ENCODE measurements around the gene CKLF. TPM values are rescaled to one million over a fixed set of nuclear protein-coding genes. Genes with fewer than 3 reads are reported as not detected.
A peak's percentile ranks its signal among the peaks of the same experiment; 100 is the strongest.

Gene CKLF
- total RNA-seq, 1 donor from 2014 or later = 17.9 TPM

DNA sequence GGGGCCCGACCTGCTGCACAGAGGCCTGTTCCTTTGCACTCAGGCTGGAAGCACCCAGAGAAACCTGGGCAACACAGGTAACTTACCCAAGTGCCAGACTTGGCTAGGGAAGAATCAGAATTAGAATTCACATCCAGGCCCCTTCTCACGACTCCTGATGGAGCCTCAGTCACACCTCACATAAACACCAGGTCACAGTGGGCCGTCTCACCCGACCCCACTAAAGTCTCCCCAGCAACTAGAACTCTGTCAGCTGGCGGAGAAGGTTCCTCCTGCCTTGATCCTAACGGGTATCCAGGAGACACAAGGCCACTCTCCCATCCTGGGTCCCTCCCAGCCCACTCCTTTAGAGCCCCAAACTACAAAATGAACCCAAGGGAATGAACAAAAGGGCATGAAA lies 8.8 kb upstream of the CKLF start:
- H3K9me3 Mint-ChIP-seq (ENCODE audit: unreplicated experiment) = peaks cover 2% of the 10 kb centered on the region
- H3K27ac Mint-ChIP-seq (ENCODE audit: unreplicated experiment) = no peak overlapping the region
- H3K4me3 Mint-ChIP-seq (ENCODE audit: unreplicated experiment) = peak overlapping the region; percentile 33
- peaks cover 17% of the 10 kb centered on the region for H3K4me1 Mint-ChIP-seq (ENCODE audit: low read depth, unreplicated experiment)
- no peak for DNase-seq
- no peaks in the 10 kb centered on the region for H3K27me3 Mint-ChIP-seq (ENCODE audit: unreplicated experiment)
- TF ChIP-seq, protein P1, sequence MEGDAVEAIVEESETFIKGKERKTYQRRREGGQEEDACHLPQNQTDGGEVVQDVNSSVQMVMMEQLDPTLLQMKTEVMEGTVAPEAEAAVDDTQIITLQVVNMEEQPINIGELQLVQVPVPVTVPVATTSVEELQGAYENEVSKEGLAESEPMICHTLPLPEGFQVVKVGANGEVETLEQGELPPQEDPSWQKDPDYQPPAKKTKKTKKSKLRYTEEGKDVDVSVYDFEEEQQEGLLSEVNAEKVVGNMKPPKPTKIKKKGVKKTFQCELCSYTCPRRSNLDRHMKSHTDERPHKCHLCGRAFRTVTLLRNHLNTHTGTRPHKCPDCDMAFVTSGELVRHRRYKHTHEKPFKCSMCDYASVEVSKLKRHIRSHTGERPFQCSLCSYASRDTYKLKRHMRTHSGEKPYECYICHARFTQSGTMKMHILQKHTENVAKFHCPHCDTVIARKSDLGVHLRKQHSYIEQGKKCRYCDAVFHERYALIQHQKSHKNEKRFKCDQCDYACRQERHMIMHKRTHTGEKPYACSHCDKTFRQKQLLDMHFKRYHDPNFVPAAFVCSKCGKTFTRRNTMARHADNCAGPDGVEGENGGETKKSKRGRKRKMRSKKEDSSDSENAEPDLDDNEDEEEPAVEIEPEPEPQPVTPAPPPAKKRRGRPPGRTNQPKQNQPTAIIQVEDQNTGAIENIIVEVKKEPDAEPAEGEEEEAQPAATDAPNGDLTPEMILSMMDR (IDR thresholded peaks at IDR 0.05; ENCODE audit: partially characterized antibody, unreplicated experiment) = no peak
- no peaks in the 10 kb centered on the region for H3K36me3 Mint-ChIP-seq (ENCODE audit: unreplicated experiment)

DNA sequence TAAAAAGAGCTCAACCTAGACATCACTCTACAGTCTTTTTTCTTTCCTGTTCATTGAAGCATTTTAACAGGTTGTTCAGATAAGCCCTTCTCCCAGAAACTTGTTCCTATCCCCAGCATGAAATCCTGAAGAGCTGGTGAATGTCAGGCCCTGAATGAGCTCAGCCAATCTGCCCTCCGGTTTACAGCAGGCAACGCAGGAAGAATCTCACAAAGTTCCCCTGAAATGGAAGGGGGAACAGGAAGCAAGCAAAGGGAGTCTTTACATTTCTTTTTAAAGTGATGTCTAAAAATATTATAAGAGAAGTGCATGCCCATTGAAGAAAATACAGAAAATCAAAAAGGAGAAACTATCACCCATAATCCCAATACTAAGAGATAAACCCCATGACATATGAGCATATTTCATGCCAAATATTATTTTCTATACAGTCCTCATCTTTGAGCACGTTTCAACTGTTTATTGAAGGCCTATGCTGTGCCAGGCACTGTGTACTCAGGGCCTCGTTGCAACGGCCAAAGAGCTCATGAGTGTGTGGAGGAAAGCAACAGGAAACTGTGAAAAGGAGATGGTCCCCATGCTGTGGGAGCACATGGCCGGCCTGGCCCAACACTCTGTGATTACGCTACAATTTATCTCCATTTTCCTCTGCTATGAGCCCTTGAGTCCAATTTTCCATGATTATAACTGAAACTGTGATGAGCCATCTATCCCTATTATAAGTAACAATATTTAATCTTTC lies 8.2 kb upstream of the CKLF start:
- H3K27me3 Mint-ChIP-seq (ENCODE audit: unreplicated experiment) = no peaks in the 10 kb centered on the region
- H3K4me1 Mint-ChIP-seq (ENCODE audit: low read depth, unreplicated experiment) = peaks cover 19% of the 10 kb centered on the region
- H3K4me3 Mint-ChIP-seq (ENCODE audit: unreplicated experiment) = no peak overlapping the region
- H3K9me3 Mint-ChIP-seq (ENCODE audit: unreplicated experiment) = peaks cover 2% of the 10 kb centered on the region
- DNase-seq = no peak
- no peaks in the 10 kb centered on the region for H3K36me3 Mint-ChIP-seq (ENCODE audit: unreplicated experiment)
- H3K27ac Mint-ChIP-seq (ENCODE audit: unreplicated experiment) = no peak overlapping the region
- TF ChIP-seq, protein P1 (IDR thresholded peaks at IDR 0.05; ENCODE audit: partially characterized antibody, unreplicated experiment) = no peak

DNA sequence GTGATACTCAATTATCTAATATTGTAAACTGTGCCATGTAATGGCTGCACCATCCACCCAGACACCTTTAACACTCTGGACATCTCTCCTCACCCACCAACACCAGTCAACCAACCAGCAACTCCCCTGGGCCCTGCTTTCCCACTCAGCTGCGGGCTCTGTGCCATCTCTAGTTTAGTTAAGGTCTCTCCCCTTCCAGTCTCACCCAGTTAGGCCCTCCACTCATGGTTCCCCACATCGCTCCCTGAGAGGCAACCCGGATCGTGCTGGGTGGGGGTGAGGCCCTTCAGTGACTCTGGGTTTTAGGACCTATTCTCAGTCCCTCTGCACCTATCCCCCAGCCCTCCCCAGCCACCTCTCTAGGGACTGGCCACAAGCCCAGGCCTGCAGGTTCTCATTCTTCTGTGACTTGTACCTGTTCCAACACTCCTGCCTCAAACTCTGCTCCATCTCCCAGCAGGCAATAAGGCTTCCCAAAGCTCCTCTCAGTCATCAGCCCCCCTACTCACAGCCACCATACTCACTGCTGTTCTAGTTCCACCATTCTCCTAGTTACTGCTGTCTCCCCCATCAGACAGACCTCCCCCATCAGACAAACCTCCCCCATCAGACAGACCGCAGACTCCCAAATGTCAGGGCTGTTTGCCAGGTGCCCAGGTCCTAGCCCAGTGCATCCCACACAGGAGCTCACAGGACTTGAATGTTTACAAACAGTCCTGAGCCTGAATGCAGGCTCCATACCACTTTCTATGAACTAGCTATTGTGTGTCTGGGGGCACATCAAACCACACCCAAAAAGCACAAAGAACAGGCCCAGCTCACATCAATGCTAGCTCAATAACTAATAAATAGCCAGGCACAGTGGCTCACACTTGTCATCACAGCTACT lies 5.0 kb upstream of the CKLF start:
- Mint-ChIP-seq H3K27me3 (ENCODE audit: unreplicated experiment) (peaks cover 2% of the 10 kb centered on the region), H3K36me3 (ENCODE audit: unreplicated experiment) (no peaks in the 10 kb centered on the region), H3K4me3 (ENCODE audit: unreplicated experiment) (no peak overlapping the region), H3K9me3 (ENCODE audit: unreplicated experiment) (peaks cover 6% of the 10 kb centered on the region), H3K4me1 (ENCODE audit: low read depth, unreplicated experiment) (peaks cover 20% of the 10 kb centered on the region), H3K27ac (ENCODE audit: unreplicated experiment) (no peak overlapping the region)
- TF ChIP-seq, protein P1 (IDR thresholded peaks at IDR 0.05; ENCODE audit: partially characterized antibody, unreplicated experiment) = no peak
- no peak for DNase-seq

DNA sequence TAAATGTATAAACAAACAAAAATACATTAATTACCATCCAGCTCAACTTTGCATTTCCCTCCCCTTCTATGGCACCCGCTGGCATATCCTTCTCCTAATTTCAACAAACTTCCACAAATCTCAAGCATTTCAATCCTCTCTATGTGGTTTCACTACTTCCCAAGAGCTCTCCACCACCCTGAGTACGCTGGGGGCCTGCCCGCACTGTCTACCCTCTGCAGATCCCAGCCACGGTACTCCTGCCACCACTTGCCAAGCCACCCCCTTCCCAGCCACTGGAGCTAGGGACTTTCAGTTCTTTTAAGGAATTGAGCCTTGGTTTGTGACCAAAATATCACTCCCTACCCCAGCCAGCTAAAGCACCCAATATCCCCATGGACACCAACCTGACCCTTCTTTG lies 4.3 kb upstream of the CKLF start:
- peak overlapping the region; percentile 12 for H3K4me3 Mint-ChIP-seq (ENCODE audit: unreplicated experiment)
- peaks cover 18% of the 10 kb centered on the region for H3K4me1 Mint-ChIP-seq (ENCODE audit: low read depth, unreplicated experiment)
- no peaks in the 10 kb centered on the region for H3K36me3 Mint-ChIP-seq (ENCODE audit: unreplicated experiment)
- no peak for DNase-seq
- H3K27ac Mint-ChIP-seq (ENCODE audit: unreplicated experiment) = no peak overlapping the region
- TF ChIP-seq, protein P1 (IDR thresholded peaks at IDR 0.05; ENCODE audit: partially characterized antibody, unreplicated experiment) = no peak
- H3K9me3 Mint-ChIP-seq (ENCODE audit: unreplicated experiment) = peaks cover 9% of the 10 kb centered on the region
- peaks cover 4% of the 10 kb centered on the region for H3K27me3 Mint-ChIP-seq (ENCODE audit: unreplicated experiment)
